Measurements from ENCODE around the gene UGT1A6.
"Not testable (repeated sequence)": the region's sequence is repeated elsewhere in the genome, so short reads cannot be mapped to it uniquely, and the experiment has no call there.

The UGT1A6 gene

GRCh38 chr2:233684640-233685039 is 8.1 kb upstream of the UGT1A6 start:
- H3K4me3 ChIP-seq (ENCODE audit: low read depth, low read length) = no peak overlapping the region

DNA sequence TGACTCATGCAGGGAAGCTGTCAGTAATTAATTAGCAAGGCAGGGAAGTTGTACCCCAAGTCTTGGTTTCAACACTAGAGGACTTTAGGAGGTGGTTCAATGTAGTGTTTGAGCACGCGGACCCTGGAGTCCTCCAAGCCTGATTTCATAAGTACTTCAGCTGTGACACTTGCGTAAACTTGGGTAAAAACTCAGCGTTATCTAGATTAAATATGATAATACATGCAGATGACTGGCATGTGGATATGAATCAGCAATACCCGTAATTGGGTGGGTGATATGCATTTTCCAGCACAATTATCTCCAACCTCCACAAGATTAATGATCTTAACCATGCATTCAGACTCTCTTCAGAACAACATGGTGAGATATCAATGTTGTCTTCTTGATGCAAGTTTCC is 5.8 kb upstream of the UGT1A6 start:
- no peak overlapping the region for H3K4me3 ChIP-seq (ENCODE audit: low read depth, low read length)

DNA sequence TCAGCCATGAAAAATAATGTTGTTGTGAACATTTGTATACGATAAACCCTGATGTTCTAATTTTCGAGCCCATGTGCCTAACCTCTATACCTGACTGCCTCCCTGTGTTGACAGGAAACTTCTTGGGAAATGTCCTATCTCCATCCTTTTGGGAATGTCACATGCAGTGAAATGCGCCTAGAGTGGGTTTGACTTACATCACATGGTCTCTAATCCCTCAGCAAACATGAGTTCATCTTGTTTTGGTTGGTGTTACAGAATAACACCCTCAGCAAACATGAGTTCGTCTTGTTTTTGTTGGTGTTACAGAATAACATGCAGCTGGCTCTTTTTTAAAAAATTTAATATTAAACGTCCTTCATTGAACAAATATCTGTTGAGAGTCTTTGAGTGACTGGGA is 4.3 kb upstream of the UGT1A6 start:
- no peak overlapping the region for H3K4me3 ChIP-seq (ENCODE audit: low read depth, low read length)

- H3K4me3 ChIP-seq (ENCODE audit: low read depth, low read length) = no peak overlapping the region
Measured at GRCh38 chr2:233689031-233689430, 3.7 kb upstream of the UGT1A6 start.

DNA sequence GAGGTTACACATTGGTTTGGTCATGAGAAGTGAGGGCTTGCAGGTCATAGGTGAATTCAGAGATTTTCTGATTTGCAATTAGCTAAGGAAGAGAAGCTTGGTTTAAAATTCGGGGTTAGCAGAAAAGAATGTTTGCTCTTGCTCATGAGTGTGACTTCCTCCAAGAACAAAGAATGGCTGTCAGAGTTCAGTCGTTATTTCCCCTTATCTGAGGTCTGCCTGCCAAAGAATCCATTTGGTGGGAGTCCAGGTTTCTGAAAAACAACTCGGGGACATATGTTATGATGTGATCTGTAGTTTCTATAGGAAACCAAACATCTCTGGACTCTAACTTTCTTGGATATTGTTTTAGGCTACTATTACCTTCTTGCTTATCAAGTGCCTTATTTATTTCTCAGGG is 3.2 kb upstream of the UGT1A6 start:
- H3K4me3 ChIP-seq (ENCODE audit: low read depth, low read length) = no peak overlapping the region

- no peak overlapping the region for H3K4me3 ChIP-seq (ENCODE audit: low read depth, low read length)
Measured at GRCh38 chr2:233690444-233690843, 2.2 kb upstream of the UGT1A6 start.

DNA sequence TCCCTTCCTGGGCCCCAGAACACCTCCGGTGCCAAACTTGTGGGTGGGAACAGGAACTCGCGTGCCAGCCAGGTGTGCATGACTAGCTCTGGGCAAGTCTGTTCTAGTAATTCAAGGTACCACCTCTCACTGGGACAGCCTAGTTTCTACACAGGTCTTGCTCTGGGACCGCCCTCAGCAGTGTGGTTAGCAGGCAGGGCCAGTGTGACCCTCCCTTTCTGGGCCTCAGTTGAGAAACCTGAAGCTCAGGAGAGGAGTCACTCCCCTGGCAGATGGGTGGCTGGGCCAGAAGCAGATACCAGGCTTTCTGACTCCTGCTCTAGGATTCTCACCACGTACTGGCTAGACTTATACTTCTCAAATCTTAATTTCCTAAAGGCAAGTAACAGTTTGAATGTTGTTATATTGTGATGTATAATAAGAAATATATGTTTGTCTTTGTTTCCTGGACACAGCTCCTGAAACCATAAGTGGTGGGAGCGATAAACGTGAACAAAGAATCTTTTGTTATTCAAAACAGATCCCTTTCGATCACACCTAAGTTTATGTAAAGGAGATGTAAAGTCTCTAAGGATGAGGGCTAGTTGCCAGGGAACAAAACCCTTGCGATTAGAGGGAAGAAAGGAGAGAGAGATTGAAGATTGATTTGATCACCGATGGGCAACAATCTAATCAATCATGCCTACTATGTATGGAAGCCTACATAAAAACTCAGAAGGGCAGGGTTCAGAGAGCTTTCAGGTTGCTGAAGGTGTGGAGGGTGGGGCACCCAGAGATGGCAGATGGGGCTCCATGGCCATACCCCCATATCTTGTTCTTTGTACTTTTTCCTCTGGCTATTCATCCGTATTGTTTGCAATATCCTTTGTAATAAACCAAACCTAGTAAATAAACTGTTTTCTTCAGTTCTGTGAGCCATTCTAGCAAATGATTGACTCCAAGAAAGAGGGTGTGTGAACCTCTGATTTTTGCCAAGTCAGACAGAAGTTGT is 952 bp upstream of the UGT1A6 start:
- no peak overlapping the region for H3K4me3 ChIP-seq (ENCODE audit: low read depth, low read length)

DNA sequence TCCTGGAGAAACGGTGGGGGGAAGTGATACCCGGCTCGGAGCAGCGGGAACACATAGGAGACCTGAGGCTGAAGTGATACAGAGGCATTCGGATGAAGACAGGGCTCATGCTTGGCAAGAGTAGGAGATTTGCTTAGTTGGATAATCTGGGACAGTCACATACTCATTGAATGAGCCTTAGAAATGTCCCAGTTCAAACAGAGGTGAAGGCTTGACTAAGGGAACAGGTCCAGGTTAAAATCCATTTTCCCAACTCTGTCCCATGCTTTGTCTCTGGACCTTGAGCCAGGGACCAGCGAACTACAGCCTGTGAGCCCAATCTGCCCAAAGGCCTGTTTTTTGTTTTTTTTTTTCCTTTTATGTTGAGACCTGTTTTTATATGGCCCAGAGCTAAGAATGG is 1.3 kb downstream of the UGT1A6 start:
- no peak overlapping the region for H3K4me3 ChIP-seq (ENCODE audit: low read depth, low read length)

- no peak overlapping the region for H3K4me3 ChIP-seq (ENCODE audit: low read depth, low read length)
Measured at GRCh38 chr2:233698740-233699139, 6.0 kb downstream of the UGT1A6 start.

DNA sequence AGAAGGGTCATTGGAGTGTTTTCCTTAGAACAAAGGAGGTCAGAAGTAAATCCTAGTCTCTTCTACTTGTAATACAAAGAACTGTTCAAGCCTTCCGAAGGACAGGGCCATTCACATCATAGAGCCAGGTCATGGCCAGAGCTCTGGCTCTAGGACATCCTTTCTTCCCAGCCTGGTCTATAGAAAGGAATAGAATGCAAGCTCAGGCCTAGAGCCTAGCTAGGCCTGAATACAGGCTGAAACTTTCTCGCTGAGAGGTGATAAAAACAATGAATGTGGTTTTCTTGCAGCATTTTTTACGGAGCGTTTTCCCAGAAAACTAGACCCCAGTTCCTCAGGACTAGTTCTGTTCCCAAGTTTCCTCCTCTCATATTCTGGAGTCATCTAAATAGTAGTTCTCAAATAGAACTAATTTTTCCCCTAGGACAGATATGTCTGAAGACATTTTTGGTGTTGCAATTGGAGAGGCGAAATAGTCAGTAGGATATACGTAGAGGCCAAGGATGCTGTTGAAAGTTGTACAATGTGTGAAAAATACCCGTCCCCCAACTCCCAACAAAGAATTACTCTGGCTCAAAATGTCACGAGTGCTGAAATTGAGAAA is 6.8 kb downstream of the UGT1A6 start:
- H3K4me3 ChIP-seq (ENCODE audit: low read depth, low read length) = no peak overlapping the region

GRCh38 chr2:233700028-233700635 is 7.4 kb downstream of the UGT1A6 start:
- H3K4me3 ChIP-seq (ENCODE audit: low read depth, low read length) = no peak overlapping the region

GRCh38 chr2:233700842-233701241 is 8.2 kb downstream of the UGT1A6 start:
- not testable (repeated sequence) for H3K4me3 ChIP-seq (ENCODE audit: low read depth, low read length)

GRCh38 chr2:233702238-233702637 is 9.5 kb downstream of the UGT1A6 start:
- no peak overlapping the region for H3K4me3 ChIP-seq (ENCODE audit: low read depth, low read length)

DNA sequence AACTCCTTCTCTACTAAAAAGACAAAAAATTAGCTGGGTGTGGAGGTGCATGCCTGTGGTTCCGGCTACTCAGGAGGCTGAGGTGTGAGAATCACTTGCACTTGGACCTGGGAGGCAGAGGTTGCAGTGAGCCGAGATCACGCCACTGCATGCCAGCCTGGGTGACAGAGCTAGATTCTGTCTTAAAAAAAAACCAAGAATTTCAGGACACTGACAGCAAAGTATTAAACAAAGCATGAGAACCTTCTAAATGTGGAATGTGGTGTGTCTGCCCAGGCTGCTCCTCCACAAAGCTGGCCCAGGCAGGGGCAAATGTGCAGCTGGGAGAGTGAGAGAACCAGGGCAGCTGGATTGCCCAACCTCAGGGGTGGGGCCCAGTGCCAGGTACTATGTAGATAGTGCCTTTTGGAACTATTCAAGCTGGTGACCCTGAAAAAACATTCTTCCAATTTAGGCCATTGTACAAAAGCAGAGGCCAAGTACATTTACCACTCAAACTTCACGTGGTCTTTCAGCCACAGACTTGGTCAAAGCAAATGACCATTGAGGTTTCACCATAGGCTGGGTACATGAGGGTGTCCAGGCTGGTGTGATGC is 13.3 kb downstream of the UGT1A6 start:
- no peak overlapping the region for H3K4me3 ChIP-seq (ENCODE audit: low read depth, low read length)

DNA sequence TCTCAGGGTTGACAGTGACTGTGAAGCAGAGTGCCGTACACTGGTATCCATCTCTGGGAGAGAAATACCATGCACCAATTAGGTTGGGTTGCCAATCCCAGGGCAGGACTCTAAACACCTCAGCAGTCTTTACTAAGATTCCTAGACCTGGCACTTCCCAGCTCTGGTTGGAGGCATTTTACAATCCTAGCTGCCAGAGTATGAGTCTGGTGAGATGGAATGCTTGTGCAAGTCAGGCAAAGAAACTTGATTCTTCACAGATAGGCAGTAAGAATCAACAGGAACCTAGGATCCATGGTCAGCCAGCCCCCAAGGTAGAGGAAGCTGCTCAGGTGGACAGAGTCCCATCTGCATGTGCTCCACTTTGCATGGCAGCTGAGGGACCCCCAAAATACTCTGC is 14.0 kb downstream of the UGT1A6 start:
- no peak overlapping the region for H3K4me3 ChIP-seq (ENCODE audit: low read depth, low read length)

DNA sequence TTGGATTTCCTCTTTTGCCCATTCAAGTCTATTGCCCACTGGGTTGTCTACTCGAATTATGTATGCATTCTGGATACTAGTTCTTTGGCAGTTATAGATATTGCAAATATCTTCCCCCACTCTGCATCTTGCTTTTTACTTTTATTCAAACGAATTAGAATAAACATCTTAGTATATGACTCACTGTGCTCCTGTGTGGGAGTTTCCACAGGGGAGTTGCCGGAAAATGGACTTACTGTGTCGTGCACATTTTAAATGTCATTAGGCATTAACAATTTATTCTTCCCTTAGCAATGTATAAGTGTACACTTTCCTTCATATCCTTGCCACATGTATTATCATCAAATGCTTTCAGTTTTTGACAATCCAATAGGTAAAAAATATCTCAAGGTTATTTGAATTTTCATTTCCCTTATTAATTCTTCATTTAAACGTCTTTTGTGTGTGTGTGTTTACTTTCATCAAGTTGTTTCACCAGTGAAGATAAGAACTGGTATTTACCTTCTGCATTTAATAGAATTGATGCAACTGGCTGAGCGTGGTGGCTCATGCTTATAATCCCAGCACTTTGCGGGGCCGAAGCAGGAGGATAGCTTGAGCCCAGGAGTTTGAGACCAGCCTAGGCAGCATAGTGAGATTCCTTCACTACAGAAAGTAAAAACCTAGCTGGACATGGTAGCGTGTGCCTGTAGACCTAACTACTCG is 15.4 kb downstream of the UGT1A6 start:
- H3K4me3 ChIP-seq (ENCODE audit: low read depth, low read length) = no peak overlapping the region

DNA sequence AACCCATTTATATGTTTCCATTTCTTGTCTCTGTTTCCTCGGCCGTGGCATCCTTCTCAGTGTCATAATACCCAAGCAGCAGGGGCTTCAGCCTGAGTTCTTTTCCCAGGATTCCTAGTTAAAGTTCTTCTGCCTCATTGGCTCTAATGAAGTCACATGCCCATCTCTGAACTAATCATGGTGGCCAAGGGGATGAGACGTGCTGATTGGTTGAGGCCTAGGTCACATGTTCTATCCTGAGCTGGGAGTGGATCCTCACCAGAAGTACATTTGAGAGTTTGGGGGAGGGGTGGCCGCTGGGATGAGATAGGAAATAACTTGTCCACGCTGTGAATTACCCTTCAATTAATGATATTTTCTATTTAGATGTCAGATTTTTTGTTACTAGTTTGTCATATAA is 16.3 kb downstream of the UGT1A6 start:
- H3K4me3 ChIP-seq (ENCODE audit: low read depth, low read length) = no peak overlapping the region

DNA sequence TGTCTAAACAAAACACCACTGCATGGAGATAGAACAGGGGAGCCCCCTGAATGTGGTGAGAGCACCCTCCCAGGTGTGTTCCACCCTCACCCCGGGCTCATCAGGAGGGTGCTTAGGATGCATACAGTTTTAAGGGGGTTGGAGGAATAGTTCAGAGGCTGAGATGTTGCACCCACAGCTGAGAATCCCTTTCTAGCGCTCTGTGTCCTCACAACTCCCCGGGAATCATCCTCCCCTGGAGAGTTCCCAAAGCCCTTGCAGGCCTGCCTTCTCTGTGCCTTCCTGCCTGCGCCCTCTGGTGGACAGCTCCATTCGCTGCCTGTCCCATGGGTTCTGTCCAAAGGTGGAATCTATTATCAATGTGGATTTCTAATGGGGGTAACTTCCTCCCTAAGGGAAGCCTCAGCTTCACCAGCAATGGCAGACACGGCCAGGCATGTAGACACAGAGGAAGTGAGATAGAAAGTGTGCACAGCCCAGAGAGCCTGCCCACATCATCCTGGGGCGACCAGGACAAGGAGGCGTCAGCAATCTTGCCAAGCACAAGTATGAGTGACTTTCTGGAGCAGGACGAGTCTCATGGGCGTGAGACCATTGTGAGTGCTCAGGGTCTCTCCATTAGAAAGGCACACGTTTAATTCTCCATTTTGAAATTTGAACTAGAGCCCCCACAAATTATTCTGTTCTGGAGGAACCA is 18.8 kb downstream of the UGT1A6 start:
- H3K4me3 ChIP-seq (ENCODE audit: low read depth, low read length) = no peak overlapping the region

DNA sequence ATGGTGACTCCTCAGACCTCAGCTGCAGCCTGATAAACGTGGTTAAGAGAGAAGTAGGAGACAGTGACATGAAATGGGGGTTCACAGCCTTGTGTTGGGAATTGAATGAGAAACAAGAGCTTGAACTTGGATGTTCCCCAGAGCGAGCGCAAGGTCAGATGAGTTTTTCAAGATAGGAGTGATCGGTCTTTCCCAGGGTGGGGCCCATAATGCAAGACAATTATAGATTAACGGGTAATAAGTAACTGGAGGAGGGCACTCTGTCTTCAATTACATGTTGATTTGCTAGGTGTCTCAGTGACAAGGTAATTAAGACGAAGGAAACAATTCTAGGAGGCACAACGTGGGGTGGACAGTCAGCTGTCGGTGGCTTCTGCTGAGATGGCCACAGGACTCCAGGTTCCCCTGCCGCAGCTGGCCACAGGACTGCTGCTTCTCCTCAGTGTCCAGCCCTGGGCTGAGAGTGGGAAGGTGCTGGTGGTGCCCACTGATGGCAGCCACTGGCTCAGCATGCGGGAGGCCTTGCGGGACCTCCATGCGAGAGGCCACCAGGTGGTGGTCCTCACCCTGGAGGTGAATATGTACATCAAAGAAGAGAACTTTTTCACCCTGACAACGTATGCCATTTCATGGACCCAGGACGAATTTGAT is 20.0 kb downstream of the UGT1A6 start, which contains the start of gene UGT1A5:
UGT1A5 (plus strand) TSS at position 297 of the 651 bp plus-strand sequence; CDS start at position 382, 85 bp downstream.
- H3K4me3 ChIP-seq (ENCODE audit: low read depth, low read length) = no peak within 1 kb of the TSS

- no peak overlapping the region for H3K4me3 ChIP-seq (ENCODE audit: low read depth, low read length)
Measured at GRCh38 chr2:233713262-233713615, 20.5 kb downstream of the UGT1A6 start.
